Esophagus mucosa (tissue), 1 donor: ENCODE results near the gene AP4S1. TPM values are rescaled to one million over a fixed set of nuclear protein-coding genes. Genes with fewer than 3 reads are reported as not detected.

ENCODE experiments used
- ATAC-seq: fragments of 200-7000 bp; cut with Tn5 transposase; one replicate; pipeline ENCODE4 v1.9.1; 2020
- total RNA-seq: library from RNA; stranded (reverse); gene quantifications from one replicate; pipeline ENCODE4 v1.2.4, GENCODE V29; 2023
- donor health status: DM: yes; HTN: yes; CAD: no.

Gene AP4S1
- total RNA-seq, 1 donor from 2014 or later, result 5.1 TPM

DNA sequence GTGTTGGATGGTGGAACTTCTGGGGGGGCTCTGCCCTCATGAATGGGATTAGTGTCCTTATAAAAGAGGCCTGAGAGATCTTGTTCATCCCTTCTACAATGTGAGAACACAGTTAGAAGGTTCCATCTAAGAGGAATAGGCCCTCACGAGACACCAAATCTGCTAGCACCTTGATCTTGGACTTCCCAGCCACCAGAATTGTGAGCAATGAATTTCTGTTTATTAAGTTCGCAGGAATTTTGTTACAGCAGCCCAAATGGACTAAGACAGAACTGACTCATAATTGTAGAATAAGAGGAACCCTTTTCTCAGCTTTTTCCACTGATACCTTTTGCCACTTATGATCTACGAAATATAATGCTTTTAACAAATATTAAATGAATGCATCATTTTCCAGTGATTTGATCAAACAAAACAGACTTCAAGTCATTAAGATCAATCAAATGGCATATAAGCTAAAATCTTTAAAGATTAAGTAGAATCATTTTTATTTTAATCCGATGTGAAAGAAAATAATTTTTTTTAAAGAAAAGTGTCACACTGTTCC lies 113.9 kb downstream of the AP4S1 start:
- no peak for ATAC-seq

DNA sequence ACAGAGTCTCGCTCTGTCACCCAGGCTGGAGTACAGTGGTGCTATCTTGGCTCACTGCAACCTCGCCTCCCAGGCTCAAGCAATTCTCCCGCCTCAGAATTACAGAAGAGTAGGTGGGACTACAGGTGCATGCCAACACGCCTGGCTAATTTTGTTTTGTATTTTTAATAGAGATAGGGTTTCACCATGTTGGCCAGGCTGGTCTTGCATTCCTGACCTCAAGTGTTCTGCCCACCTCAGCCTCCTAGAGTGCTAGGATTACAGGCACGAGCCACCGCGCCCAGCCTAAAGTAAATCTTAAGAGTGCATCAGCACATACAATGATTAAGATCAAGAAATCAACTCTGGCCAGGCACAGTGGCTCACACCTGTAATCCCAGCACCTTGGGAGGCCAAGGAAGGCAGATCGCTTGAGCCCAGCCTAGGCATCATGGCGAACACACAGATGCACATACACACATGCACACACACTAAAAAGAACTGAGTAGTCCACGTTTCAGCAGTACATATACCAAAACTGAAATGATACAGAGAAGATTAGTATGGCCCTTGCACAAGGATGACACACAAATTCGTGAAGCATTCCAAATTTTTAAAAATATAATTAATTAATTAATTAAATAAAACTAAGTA lies 117.1 kb downstream of the AP4S1 start:
- ATAC-seq, result no peak

Other genes starting within 250 kb of the AP4S1 start
- gene COCH, start 151.1 kb upstream of the AP4S1 start, total RNA-seq, result 0.12 TPM
- 24.5 TPM for gene STRN3, start 730 bp downstream of the AP4S1 start, total RNA-seq
- gene HECTD1, start 182.1 kb downstream of the AP4S1 start, total RNA-seq, result 174 TPM